Measurements from ENCODE around the gene CCHCR1. TPM values are rescaled to one million over a fixed set of nuclear protein-coding genes. Genes with fewer than 3 reads are reported as not detected.

CCHCR1 gene
- total and polyA plus RNA-seq, 9 of the 15 experiments (the other 6 are each of a cell fraction or from before 2014, with no cell fraction given) = 1.2 to 47.3 (median 32.0) TPM

GRCh38 chr6:31179896-31180295, 22.3 kb upstream of the CCHCR1 start:
- in situ Hi-C loops (cut with MboI) (no loop called here), intact Hi-C loops (cut with micrococcal nuclease) (no loop called here)
- DNase-seq (ENCODE audit: extremely low read depth in 1 of 4, low spot score in 3 of 4) = no peak

GRCh38 chr6:31179042-31179386, 21.4 kb upstream of the CCHCR1 start:
- ChIA-PET CTCF (ENCODE audit: low intra/inter-chr PET ratio) (no interaction called here), POLR2A (interaction anchor here (1.5 kb wide), 1 partner anchor 10 kb away, joined by 4 read pairs; no protein-coding TSS in a partner anchor)
- BruUV-seq (replicated peaks) = no TSS peak

More at GRCh38 chr6:31179896-31180295, 22.3 kb upstream of the CCHCR1 start:
- Histone ChIP-seq H3K9ac (ENCODE audit: insufficient read depth in 1 of 2, low read depth in 2 of 2, low read length in 2 of 2) (no peak overlapping the region), H3K27ac (ENCODE audit: extremely low read depth, low read depth, low read length) (no peak overlapping the region), H3K4me1 (replicated peaks in 1 of 2; ENCODE audit: control insufficient read depth in 2 of 2, insufficient read depth in 2 of 2, low read length in 2 of 2) (peaks cover 11 to 17% of the 10 kb centered on the region in 2 experiments), H4K20me1 (replicated peaks; ENCODE audit: control insufficient read depth, insufficient read depth, low read length) (no peaks in the 10 kb centered on the region), H2AFZ (ENCODE audit: low read depth, low read length) (no peak overlapping the region), H3K9me1 (ENCODE audit: control insufficient read depth, insufficient read depth, low read length) (no peaks in the 10 kb centered on the region), H3K36me3 (ENCODE audit: control insufficient read depth, insufficient read depth, low read length) (no peaks in the 10 kb centered on the region), H3K9me3 (replicated peaks; ENCODE audit: control insufficient read depth, insufficient read depth, low read depth, low read length) (no peaks in the 10 kb centered on the region), H3K79me2 (ENCODE audit: control insufficient read depth, insufficient read depth, low read length) (no peaks in the 10 kb centered on the region), H3K4me2 (ENCODE audit: insufficient read depth, low read length) (no peak overlapping the region), H3K4me3 (no peak overlapping the region), H3K27me3 (ENCODE audit: control insufficient read depth in 2 of 2, insufficient read depth in 2 of 2, low read length in 2 of 2) (no peaks in the 10 kb centered on the region)
- ChIA-PET POLR2A (interaction anchor here (1.1 kb wide), 1 partner anchor 16 kb away, joined by 7 read pairs; no protein-coding TSS in a partner anchor), CTCF (ENCODE audit: low intra/inter-chr PET ratio) (no interaction called here)
- FAIRE-seq = no peak
- BruUV-seq (replicated peaks) = no TSS peak
- TF ChIP-seq ZNF57 (CRISPR knock-in tag; IDR thresholded peaks at IDR 0.05) = no peak
- TF ChIP-seq CBX5 (IDR thresholded peaks at IDR 0.05; ENCODE audit: borderline replicate concordance, low read depth) = no peak
- TF ChIP-seq TGIF2 (CRISPR knock-in tag; IDR thresholded peaks at IDR 0.05) = no peak
- no peak for TF ChIP-seq MAFF (IDR thresholded peaks at IDR 0.05; ENCODE audit: low read length)
- no peak for TF ChIP-seq SMAD4 (CRISPR knock-in tag; conservative IDR thresholded peaks at IDR 0.05)
- no peak for TF ChIP-seq BRF1 (IDR thresholded peaks at IDR 0.05; ENCODE audit: borderline replicate concordance, extremely low read depth, insufficient read length)
- no peak for TF ChIP-seq ZNF717 (CRISPR knock-in tag; IDR thresholded peaks at IDR 0.05)
- no peak for TF ChIP-seq JUNB (CRISPR knock-in tag; conservative IDR thresholded peaks at IDR 0.05)
- no peak for TF ChIP-seq ZNF12 (CRISPR knock-in tag; IDR thresholded peaks at IDR 0.05)
- 67% methylated on average over 8 of the region's 8 CpGs for WGBS (ENCODE audit: insufficient coverage, low coverage, missing lambda C conversion rate)
- no peak for ATAC-seq

More at GRCh38 chr6:31179042-31179386, 21.4 kb upstream of the CCHCR1 start:
- no peaks in the 10 kb centered on the region for H4K20me1 ChIP-seq (replicated peaks; ENCODE audit: control insufficient read depth, insufficient read depth, low read length)
- H3K27me3 ChIP-seq (ENCODE audit: control insufficient read depth in 2 of 2, insufficient read depth in 2 of 2, low read length in 2 of 2) = no peaks in the 10 kb centered on the region
- no peak for FAIRE-seq
- no peak overlapping the region for H3K9ac ChIP-seq (ENCODE audit: insufficient read depth in 1 of 2, low read depth in 2 of 2, low read length in 2 of 2)
- in situ Hi-C loops (cut with MboI) (no loop called here), intact Hi-C loops (cut with micrococcal nuclease) (no loop called here)
- no peak overlapping the region for H2AFZ ChIP-seq (ENCODE audit: low read depth, low read length)
- no peaks in the 10 kb centered on the region for H3K79me2 ChIP-seq (ENCODE audit: control insufficient read depth, insufficient read depth, low read length)
- no peaks in the 10 kb centered on the region for H3K9me3 ChIP-seq (replicated peaks; ENCODE audit: control insufficient read depth, insufficient read depth, low read depth, low read length)
- peaks cover 11 to 17% of the 10 kb centered on the region in 2 experiments for H3K4me1 ChIP-seq (replicated peaks in 1 of 2; ENCODE audit: control insufficient read depth in 2 of 2, insufficient read depth in 2 of 2, low read length in 2 of 2)
- ATAC-seq = no peak
- no peak for DNase-seq (ENCODE audit: extremely low read depth in 1 of 4, low spot score in 3 of 4)
- H3K4me2 ChIP-seq (ENCODE audit: insufficient read depth, low read length) = no peak overlapping the region
- no peaks in the 10 kb centered on the region for H3K9me1 ChIP-seq (ENCODE audit: control insufficient read depth, insufficient read depth, low read length)
- no peak overlapping the region for H3K4me3 ChIP-seq
- H3K27ac ChIP-seq (ENCODE audit: extremely low read depth, low read depth, low read length) = no peak overlapping the region
- no peaks in the 10 kb centered on the region for H3K36me3 ChIP-seq (ENCODE audit: control insufficient read depth, insufficient read depth, low read length)
- TF ChIP-seq SMAD1 (IDR thresholded peaks at IDR 0.05; ENCODE audit: low read depth, low read length, partially characterized antibody) (no peak), E2F5 (CRISPR knock-in tag; IDR thresholded peaks at IDR 0.05) (no peak), KDM5B (IDR thresholded peaks at IDR 0.05; ENCODE audit: insufficient replicate concordance, low read depth, low read length) (no peak)
- WGBS (ENCODE audit: insufficient coverage, low coverage, missing lambda C conversion rate) = 8% methylated on average over 4 of the region's 4 CpGs
